Activated T-cell treated with anti-CD3 and anti-CD28 coated beads, Interleukin-2, amount 50 U/mL, for 4 hours (primary cell): ENCODE results near the gene ALOX15B. TPM values are rescaled to one million over a fixed set of nuclear protein-coding genes. Genes with fewer than 3 reads are reported as not detected.

Experiments used
- ATAC-seq, 2 donors: fragments of 200-7000 bp; cut with Tn5 transposase; one replicate each; pipeline ENCODE4 v1.10.0; 2021
- DNase-seq: peaks from one replicate; pipeline ENCODE4 v3.0.0-alpha.2; 2020
- H3K27me3 Mint-ChIP-seq: one replicate; pipeline ENCODE4 v1.8.0; 2021; ENCODE audit warnings: low read depth, mixed read lengths
- H3K36me3 Mint-ChIP-seq: one replicate; pipeline ENCODE4 v1.8.0; 2022; ENCODE audit warnings: mixed read lengths; ENCODE audit not compliant: insufficient read depth
- H3K4me1 Mint-ChIP-seq: one replicate; pipeline ENCODE4 v1.8.0; 2021; ENCODE audit warnings: low read depth, mixed read lengths
- H3K4me3 Mint-ChIP-seq: one replicate; pipeline ENCODE4 v1.8.0; 2021; ENCODE audit warnings: mild to moderate bottlenecking, moderate library complexity, mixed read lengths
- H3K9me3 Mint-ChIP-seq: one replicate; pipeline ENCODE4 v1.8.0; 2021; ENCODE audit warnings: mixed read lengths
- total RNA-seq, 3 donors: library from RNA; stranded (reverse); gene quantifications; one replicate each; pipeline ENCODE4 v1.2.1, GENCODE V29; 2021

The ALOX15B gene
- total RNA-seq, 3 donors from 2014 or later = 0.14 TPM; not detected in 2

DNA sequence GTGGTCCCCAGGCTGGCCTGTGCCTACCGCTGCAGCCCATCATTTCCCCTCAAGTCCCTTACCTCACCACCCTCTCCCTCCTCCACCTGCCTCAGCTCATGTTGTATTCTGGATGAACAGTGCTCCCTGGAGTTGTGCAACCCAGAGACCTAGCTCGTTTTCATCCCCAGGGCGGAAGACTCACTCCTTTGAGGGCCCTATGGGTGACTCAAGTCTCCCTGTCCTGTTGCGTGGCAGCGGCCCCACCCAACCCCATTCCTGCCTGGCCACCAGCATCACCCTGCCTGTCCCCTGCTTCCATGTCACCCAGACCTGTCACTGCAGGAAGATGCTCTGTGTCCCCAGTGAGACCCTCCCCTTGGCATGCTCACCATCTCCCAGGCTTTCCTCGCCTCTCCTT lies 45.4 kb downstream of the ALOX15B start:
- ATAC-seq (no peak), DNase-seq (no peak)
- Mint-ChIP-seq H3K4me1 (peaks cover 5% of the 10 kb centered on the region), H3K36me3 (peaks cover 3% of the 10 kb centered on the region), H3K9me3 (no peaks in the 10 kb centered on the region), H3K4me3 (no peak overlapping the region), H3K27me3 (peaks cover 7% of the 10 kb centered on the region)

DNA sequence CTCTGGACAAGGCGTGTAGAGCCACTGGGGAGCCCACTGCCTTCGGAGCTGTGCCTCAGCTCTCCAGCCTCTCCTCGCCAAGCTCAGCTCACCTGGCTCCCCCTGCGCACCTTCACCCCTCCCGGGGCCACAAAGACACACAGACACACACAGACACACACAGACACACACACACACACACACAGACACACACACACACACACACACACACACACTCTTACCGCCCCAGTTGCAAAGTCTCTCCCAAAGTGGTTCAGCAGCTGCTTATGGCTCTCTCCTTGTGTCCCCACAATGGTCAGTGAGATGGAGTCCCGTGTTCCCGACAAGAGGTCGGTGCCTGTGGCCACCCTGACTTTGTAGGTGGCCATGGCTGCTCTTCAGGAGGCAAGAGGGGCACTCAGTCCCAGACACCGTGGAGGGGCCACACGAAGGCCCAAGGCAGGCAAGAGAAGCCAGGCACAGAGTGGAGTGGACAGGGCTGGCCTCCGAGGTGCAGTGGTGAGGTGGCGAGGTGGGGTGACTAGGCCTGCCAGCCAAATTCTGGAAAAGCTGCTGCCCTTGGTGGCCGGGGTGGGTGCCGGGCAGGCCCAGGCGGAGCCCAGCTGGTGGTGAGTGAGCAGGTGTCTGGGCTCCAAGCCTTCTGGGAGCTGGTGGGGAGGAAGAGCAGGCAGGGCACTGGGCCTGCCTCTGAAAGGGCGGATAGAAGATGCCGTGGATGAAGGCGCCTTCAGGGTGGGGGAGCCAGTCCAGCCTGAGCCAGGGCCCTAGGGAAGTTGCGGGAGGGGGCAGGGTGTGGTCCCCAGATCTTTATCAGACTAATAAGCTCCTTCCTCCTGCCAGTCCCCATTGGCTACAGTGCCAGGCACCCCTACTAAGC lies 48.5 kb downstream of the ALOX15B start, which contains the start of gene ALOX12B:
TSS of gene ALOX12B (minus strand) at position 642 of the 877 bp plus-strand sequence. CDS start at position 368, 274 bp downstream.
- Mint-ChIP-seq H3K4me3 (no peak within 1 kb of the TSS), H3K4me1 (no peaks in the 10 kb centered on the region), H3K27me3 (peaks cover 27% of the 10 kb centered on the region), H3K36me3 (no peaks in the 10 kb centered on the region), H3K9me3 (no peaks in the 10 kb centered on the region)
- ATAC-seq (no peak), DNase-seq (no peak)

DNA sequence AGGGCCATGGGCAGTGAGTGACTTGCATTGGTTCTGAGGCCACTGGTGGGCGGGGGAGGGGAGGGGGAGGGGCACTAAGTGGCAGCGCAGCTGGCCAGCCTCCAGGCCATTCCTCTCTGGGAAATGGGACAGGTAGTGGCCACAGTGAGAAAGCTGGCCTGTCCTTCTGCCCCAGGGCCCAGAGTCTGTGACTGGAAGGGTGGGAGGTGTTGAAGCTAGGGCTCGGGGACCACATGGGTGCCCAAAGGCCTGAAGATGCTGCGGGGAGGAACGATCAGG lies 49.0 kb downstream of the ALOX15B start:
- peaks cover 27% of the 10 kb centered on the region for H3K27me3 Mint-ChIP-seq
- H3K4me3 Mint-ChIP-seq = no peak overlapping the region
- no peaks in the 10 kb centered on the region for H3K36me3 Mint-ChIP-seq
- H3K4me1 Mint-ChIP-seq = no peaks in the 10 kb centered on the region
- no peak for ATAC-seq
- no peak for DNase-seq
- no peaks in the 10 kb centered on the region for H3K9me3 Mint-ChIP-seq

DNA sequence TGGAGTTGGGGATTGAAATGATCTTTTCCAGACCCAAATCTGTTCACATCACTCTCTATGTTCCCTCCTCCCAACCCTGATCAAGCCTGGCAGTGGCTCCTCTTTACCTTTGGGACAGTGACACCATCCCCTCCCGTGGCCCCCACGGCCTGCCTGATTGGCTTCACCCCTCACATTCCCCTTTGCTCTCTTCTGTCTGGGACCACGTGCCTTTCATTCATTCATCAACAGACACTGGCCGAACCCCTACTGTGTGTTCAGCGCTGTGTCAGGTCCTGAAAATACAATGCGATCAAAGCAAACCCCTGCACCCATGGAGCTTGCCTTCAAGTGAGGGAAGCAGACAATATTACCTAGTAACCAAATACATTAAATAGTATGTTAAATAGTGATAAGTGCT lies 50.9 kb downstream of the ALOX15B start:
- H3K4me1 Mint-ChIP-seq = peaks cover 8% of the 10 kb centered on the region
- no peaks in the 10 kb centered on the region for H3K36me3 Mint-ChIP-seq
- no peaks in the 10 kb centered on the region for H3K9me3 Mint-ChIP-seq
- peaks cover 27% of the 10 kb centered on the region for H3K27me3 Mint-ChIP-seq
- DNase-seq (no peak), ATAC-seq (no peak)
- H3K4me3 Mint-ChIP-seq = no peak overlapping the region

DNA sequence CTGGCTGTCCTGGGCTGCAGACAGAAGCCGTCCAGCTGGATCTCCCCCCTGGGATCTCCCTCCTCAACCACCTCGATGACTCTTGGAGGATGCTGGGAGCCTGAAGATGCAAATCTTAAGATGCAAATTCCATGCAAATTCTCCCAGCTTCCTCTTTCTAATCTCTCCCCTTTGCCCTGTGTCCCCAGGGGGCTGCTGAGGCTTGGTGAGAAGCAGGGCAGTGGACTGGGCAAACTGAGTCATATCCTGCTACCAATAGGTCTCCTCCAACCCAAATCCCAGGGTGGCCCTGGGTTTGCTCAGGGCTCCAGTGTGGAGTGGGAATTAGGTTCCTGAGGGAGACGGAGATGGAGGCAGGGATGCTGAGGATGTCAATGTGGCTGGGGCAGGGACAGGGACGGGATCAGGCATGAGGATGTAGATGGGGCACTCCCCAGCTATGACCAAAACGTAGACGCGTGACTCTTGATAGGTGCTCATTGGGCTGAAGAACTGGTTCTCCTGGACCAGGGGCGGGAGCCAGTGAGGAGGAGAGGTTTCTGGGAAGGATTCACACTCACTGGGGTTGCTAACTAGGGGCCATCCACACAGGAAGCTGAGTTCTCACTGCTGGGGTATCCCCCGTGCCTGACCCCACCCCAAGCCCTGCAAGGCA lies 52.3 kb downstream of the ALOX15B start:
- ATAC-seq (no peak), DNase-seq (no peak)
- Mint-ChIP-seq H3K36me3 (no peaks in the 10 kb centered on the region), H3K9me3 (no peaks in the 10 kb centered on the region), H3K4me3 (no peak overlapping the region), H3K4me1 (peaks cover 14% of the 10 kb centered on the region), H3K27me3 (peaks cover 27% of the 10 kb centered on the region)

DNA sequence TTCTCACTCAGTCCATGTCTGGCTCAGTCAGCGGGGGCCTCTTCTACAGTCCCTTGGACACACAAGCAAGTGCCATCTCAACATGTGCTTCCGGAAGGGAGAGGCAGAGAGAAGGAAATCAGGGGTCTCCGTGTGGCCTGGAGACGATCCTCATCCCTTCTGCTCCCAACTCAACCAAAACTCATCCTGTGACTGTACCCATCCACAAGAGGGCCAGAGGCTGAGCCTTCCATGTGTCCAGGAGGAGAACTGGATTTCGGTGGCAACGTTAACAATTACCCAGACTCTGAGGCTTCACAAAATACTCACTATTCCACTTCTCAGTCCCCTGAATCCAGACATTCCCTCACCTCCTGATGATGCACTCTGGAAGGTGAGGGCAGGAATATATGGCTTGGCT lies 56.5 kb downstream of the ALOX15B start:
- DNase-seq (no peak), ATAC-seq (no peak)
- Mint-ChIP-seq H3K27me3 (peaks cover 9% of the 10 kb centered on the region), H3K4me1 (peaks cover 14% of the 10 kb centered on the region), H3K36me3 (no peaks in the 10 kb centered on the region), H3K9me3 (no peaks in the 10 kb centered on the region), H3K4me3 (no peak overlapping the region)

DNA sequence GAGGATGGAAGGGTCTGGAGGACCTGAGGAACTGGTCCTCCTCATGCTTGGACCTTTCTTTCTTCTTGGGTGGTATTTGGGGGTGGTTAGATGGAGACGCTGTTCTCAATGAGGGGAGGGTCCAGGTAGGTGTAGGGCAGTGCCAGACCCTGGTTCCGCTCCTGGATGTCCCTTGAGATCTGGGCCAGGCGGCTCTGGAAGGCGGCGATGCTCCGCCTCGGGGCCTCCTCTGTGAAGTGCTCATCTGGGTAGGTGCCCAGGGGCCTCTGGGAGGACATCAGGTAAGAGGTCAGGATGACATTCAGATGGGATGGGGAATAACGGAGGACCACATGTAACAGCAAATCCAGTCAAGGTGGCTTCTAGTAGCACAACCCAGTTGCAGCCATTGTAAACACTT lies 57.7 kb downstream of the ALOX15B start:
- Mint-ChIP-seq H3K9me3 (no peaks in the 10 kb centered on the region), H3K4me3 (no peak overlapping the region), H3K27me3 (peaks cover 1% of the 10 kb centered on the region), H3K36me3 (no peaks in the 10 kb centered on the region), H3K4me1 (peaks cover 14% of the 10 kb centered on the region)
- no peak for ATAC-seq
- no peak for DNase-seq

Other genes with a start within 250 kb of the ALOX15B start
- 100 to 1,000 TPM; 187 to 226 (median 206) TPM for gene KDM6B, start 204.8 kb upstream of the ALOX15B start, total RNA-seq
- 10 to 100 TPM in 1 of 3 donors, 1 to 10 TPM in 2; 8.9 to 11.1 (median 9.9) TPM for gene TMEM88, start 184.0 kb upstream of the ALOX15B start, total RNA-seq
- gene NAA38, start 181.5 kb upstream of the ALOX15B start, total RNA-seq = 10 to 100 TPM; 40.4 to 47.5 (median 41.5) TPM
- gene CYB5D1, start 181.1 kb upstream of the ALOX15B start, total RNA-seq = 10 to 100 TPM; 19.7 to 20.8 (median 20.6) TPM
- gene CHD3, start 150.3 kb upstream of the ALOX15B start, total RNA-seq = 100 to 1,000 TPM; 117 to 127 (median 123) TPM
- gene RNF227, start 122.8 kb upstream of the ALOX15B start, total RNA-seq = 1 to 10 TPM; 4.7 to 5.5 (median 5.0) TPM
- 10 to 100 TPM; 10.3 to 11.5 (median 11.4) TPM for gene KCNAB3, start 109.2 kb upstream of the ALOX15B start, total RNA-seq
- 100 to 1,000 TPM; 123 to 134 (median 124) TPM for gene TRAPPC1, start 107.1 kb upstream of the ALOX15B start, total RNA-seq
- 10 to 100 TPM; 31.8 to 37.1 (median 34.6) TPM for gene CNTROB, start 106.9 kb upstream of the ALOX15B start, total RNA-seq
- under 1 TPM in 1 of 3 donors, not detected in 2; 0.46 TPM for gene GUCY2D, start 36.4 kb upstream of the ALOX15B start, total RNA-seq
- gene ALOX12B, start 48.7 kb downstream of the ALOX15B start, total RNA-seq = 1 to 10 TPM in 1 of 3 donors, under 1 TPM in 2; 0.81 to 1.6 (median 0.95) TPM
- not detected for gene ALOXE3, start 79.5 kb downstream of the ALOX15B start, total RNA-seq
- 1 to 10 TPM; 1.2 to 1.7 (median 1.4) TPM for gene HES7, start 85.0 kb downstream of the ALOX15B start, total RNA-seq
- gene PER1, start 113.3 kb downstream of the ALOX15B start, total RNA-seq = 10 to 100 TPM; 30.4 to 36.9 (median 36.7) TPM
- gene VAMP2, start 123.9 kb downstream of the ALOX15B start, total RNA-seq = 10 to 100 TPM; 49.6 to 67.5 (median 59.7) TPM
- gene TMEM107, start 137.3 kb downstream of the ALOX15B start, total RNA-seq = 10 to 100 TPM; 11.9 to 18.6 (median 18.1) TPM
- gene BORCS6, start 151.1 kb downstream of the ALOX15B start, total RNA-seq = 1 to 10 TPM; 5.0 to 5.6 (median 5.2) TPM
- 1 to 10 TPM; 6.2 to 6.7 (median 6.7) TPM for gene AURKB, start 171.5 kb downstream of the ALOX15B start, total RNA-seq
- gene CTC1, start 209.0 kb downstream of the ALOX15B start, total RNA-seq = 10 to 100 TPM; 51.2 to 56.7 (median 53.9) TPM
- 100 to 1,000 TPM; 222 to 271 (median 254) TPM for gene PFAS, start 210.2 kb downstream of the ALOX15B start, total RNA-seq
- 10 to 100 TPM; 66.3 to 69.8 (median 67.6) TPM for gene RANGRF, start 249.6 kb downstream of the ALOX15B start, total RNA-seq